Right atrium auricular region (tissue), 2 donors: ENCODE data around the gene PCDH19. TPM values are rescaled to one million over a fixed set of nuclear protein-coding genes. Genes with fewer than 3 reads are reported as not detected.

ENCODE experiments used
- DNase-seq: peaks from one replicate; pipeline ENCODE4 v3.0.0-alpha.2; 2019; ENCODE audit warnings: low spot score
- H3K27ac ChIP-seq, 2 donors: fragments of 200-600 bp; sonication (generic); 1 replicate in 1 of 2; 2 replicates in 1 of 2; pipeline ENCODE4 v1.5.1; 2016 to 2019
- H3K27me3 ChIP-seq, 2 donors: fragments of 200-600 bp; sonication (generic); one replicate each; pipeline versions ENCODE4 v1.5.1 to v1.6.0; 2017 to 2019
- H3K36me3 ChIP-seq: fragments of 200-600 bp; sonication (generic); one replicate; pipeline ENCODE4 v1.5.1; 2016
- H3K4me1 ChIP-seq, 2 donors: fragments of 200-600 bp; sonication (generic); one replicate each; pipeline versions ENCODE4 v1.5.1 to v1.6.0; 2017 to 2019
- H3K4me3 ChIP-seq, 2 donors: fragments of 200-600 bp; sonication (generic); 1 replicate in 1 of 2; 2 replicates in 1 of 2; pipeline ENCODE4 v1.5.1; 2017 to 2019; ENCODE audit warnings: mild to moderate bottlenecking in 1 of 2, moderate library complexity in 1 of 2
- H3K9me3 ChIP-seq, 2 donors: fragments of 200-600 bp; sonication (generic); one replicate each; pipeline ENCODE4 v1.5.1; 2019
- CTCF ChIP-seq, 2 donors: fragments of 200-600 bp; sonication (generic); IDR thresholded peaks; one replicate each; pipeline ENCODE4 v1.5.1; 2019; ENCODE audit warnings: antibody characterized with exemption in 2 of 2
- total RNA-seq, 2 donors: library from RNA; depleted of rRNA; stranded (reverse); fragments of >200 nt; gene quantifications; one replicate each; pipeline ENCODE4 v1.1.0, GENCODE V29; 2016

PCDH19 gene
- total RNA-seq, 2 donors from 2014 or later: 0.51 to 0.56 TPM

DNA sequence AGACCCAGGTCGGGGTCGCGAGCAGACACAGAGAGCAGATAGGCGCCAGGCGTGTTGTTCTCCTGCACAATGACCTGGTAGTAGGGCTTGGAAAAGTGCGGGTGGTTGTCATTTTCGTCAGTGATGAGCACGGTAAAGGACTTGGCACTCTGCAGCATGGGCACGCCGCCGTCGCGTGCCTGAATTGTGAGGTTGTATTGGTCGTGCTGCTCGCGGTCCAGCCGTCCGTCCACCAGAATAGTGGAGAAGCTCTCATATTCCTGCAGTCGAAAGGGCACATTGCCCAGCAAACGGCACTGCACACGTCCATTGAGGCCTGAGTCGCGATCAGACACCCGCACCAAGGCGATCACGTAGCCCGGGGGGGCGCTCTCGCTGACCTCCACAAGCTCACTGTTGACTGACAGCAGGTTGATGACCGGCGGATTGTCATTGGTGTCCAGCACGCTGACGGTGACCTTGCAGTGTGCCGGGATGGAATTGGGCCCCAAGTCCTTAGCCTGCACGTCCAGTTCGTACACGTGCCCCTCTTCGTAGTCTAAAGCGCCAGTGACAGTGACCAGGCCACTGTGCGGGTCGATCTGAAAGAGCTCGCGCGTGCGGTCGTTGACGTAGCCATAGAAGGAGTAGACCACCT, 2.8 kb downstream of the PCDH19 start:
- no peak overlapping the region for H3K27ac ChIP-seq
- H3K4me3 ChIP-seq: no peak overlapping the region
- H3K4me1 ChIP-seq: peaks cover 0 to 7% of the 10 kb centered on the region in 2 donors
- no peaks in the 10 kb centered on the region for H3K9me3 ChIP-seq
- peaks cover 4 to 31% of the 10 kb centered on the region in 2 donors for H3K27me3 ChIP-seq
- DNase-seq: no peak
- H3K36me3 ChIP-seq: no peaks in the 10 kb centered on the region
- TF ChIP-seq CTCF (IDR thresholded peaks at IDR 0.05): no peak

GRCh38 chrX:100405424-100405823, 4.6 kb downstream of the PCDH19 start:
- H3K9me3 ChIP-seq: no peaks in the 10 kb centered on the region
- no peak for DNase-seq
- no peaks in the 10 kb centered on the region for H3K4me1 ChIP-seq
- peaks cover 4 to 24% of the 10 kb centered on the region in 2 donors for H3K27me3 ChIP-seq
- H3K36me3 ChIP-seq: no peaks in the 10 kb centered on the region
- H3K4me3 ChIP-seq: no peak overlapping the region
- TF ChIP-seq CTCF (IDR thresholded peaks at IDR 0.05): no peak
- H3K27ac ChIP-seq: no peak overlapping the region

GRCh38 chrX:100404851-100405250, 5.2 kb downstream of the PCDH19 start:
- H3K36me3 ChIP-seq: no peaks in the 10 kb centered on the region
- H3K4me1 ChIP-seq: no peaks in the 10 kb centered on the region
- no peak overlapping the region for H3K27ac ChIP-seq
- TF ChIP-seq CTCF (IDR thresholded peaks at IDR 0.05): no peak
- peaks cover 4 to 24% of the 10 kb centered on the region in 2 donors for H3K27me3 ChIP-seq
- H3K9me3 ChIP-seq: no peaks in the 10 kb centered on the region
- no peak for DNase-seq
- H3K4me3 ChIP-seq: no peak overlapping the region

- Histone ChIP-seq H3K4me1 (no peaks in the 10 kb centered on the region), H3K27me3 (no peaks in the 10 kb centered on the region), H3K9me3 (no peaks in the 10 kb centered on the region), H3K4me3 (no peak overlapping the region), H3K36me3 (no peaks in the 10 kb centered on the region), H3K27ac (no peak overlapping the region)
- no peak for TF ChIP-seq CTCF (IDR thresholded peaks at IDR 0.05)
- no peak for DNase-seq
These were observed 14.3 kb downstream of the PCDH19 start for GRCh38 chrX:100395781-100396180.

DNA sequence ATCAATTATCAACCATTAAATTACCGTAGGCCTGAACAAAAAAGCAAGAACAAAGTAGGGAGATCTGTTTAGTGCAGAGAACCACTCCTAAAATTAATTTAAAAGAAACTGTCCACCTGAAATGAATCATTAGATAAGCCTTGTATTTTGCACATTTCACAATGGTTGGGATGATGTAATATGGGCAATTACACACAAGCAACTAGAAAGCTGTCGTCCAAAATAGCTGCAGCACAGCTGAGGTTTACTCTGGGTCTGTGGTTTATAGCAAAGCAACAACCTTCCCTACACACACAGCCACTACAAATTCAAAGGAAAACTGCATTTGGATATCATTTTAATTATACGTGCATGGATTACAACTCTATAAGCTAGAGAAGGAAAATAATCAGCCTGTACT, 28.5 kb downstream of the PCDH19 start:
- TF ChIP-seq CTCF (IDR thresholded peaks at IDR 0.05): no peak
- H3K36me3 ChIP-seq: no peaks in the 10 kb centered on the region
- DNase-seq: no peak

More for the DNA sequence above, 28.5 kb downstream of the PCDH19 start:
- H3K9me3 ChIP-seq: no peaks in the 10 kb centered on the region
- no peaks in the 10 kb centered on the region for H3K4me1 ChIP-seq
- H3K27me3 ChIP-seq: no peaks in the 10 kb centered on the region
- no peak overlapping the region for H3K27ac ChIP-seq
- H3K4me3 ChIP-seq: no peak overlapping the region
